Endothelial cell (in vitro differentiated cells): Measurements from ENCODE around the gene PKLR. TPM values are rescaled to one million over a fixed set of nuclear protein-coding genes. Genes with fewer than 3 reads are reported as not detected.

ENCODE experiments used
- DNase-seq: peaks from one replicate; pipeline ENCODE4 v3.0.0; 2021; ENCODE audit warnings: low spot score
- H3K27ac Mint-ChIP-seq: one replicate; pipeline ENCODE4 v1.8.0; 2021; ENCODE audit warnings: mixed read lengths, inconsistent platforms; ENCODE audit not compliant: unreplicated experiment
- H3K27me3 Mint-ChIP-seq: one replicate; pipeline ENCODE4 v1.8.0; 2021; ENCODE audit warnings: mild to moderate bottlenecking, moderate library complexity, mixed read lengths, inconsistent platforms; ENCODE audit not compliant: unreplicated experiment
- H3K36me3 Mint-ChIP-seq: one replicate; pipeline ENCODE4 v1.8.0; 2021; ENCODE audit warnings: mild to moderate bottlenecking, low read depth, mixed read lengths, inconsistent platforms; ENCODE audit not compliant: unreplicated experiment
- H3K4me1 Mint-ChIP-seq: one replicate; pipeline ENCODE4 v1.8.0; 2021; ENCODE audit warnings: mild to moderate bottlenecking, mixed read lengths, inconsistent platforms; ENCODE audit not compliant: unreplicated experiment
- H3K4me3 Mint-ChIP-seq: one replicate; pipeline ENCODE4 v1.8.0; 2021; ENCODE audit warnings: mild to moderate bottlenecking, mixed read lengths, inconsistent platforms; ENCODE audit not compliant: unreplicated experiment
- H3K9me3 Mint-ChIP-seq: one replicate; pipeline ENCODE4 v1.8.0; 2021; ENCODE audit warnings: mixed read lengths, inconsistent platforms; ENCODE audit not compliant: unreplicated experiment
- CTCF ChIP-seq: fragments of 200-600 bp; sonication (generic); IDR thresholded peaks from one replicate; pipeline ENCODE4 v1.5.0; 2021; ENCODE audit warnings: antibody characterized with exemption; ENCODE audit not compliant: unreplicated experiment
- total RNA-seq: library from RNA; stranded (reverse); fragmentation: NEBNext Ultra II Directional; extraction: Animal tissue kit (Norgen Biotek cat#: 25700); gene quantifications from one replicate; pipeline ENCODE4 v1.2.1, GENCODE V29; 2021; ENCODE audit not compliant: unreplicated experiment

The PKLR gene
- total RNA-seq, 1 donor from 2014 or later: not detected

GRCh38 chr1:155260276-155260675 is 41.0 kb downstream of the PKLR start:
- Mint-ChIP-seq H3K4me1 (peaks cover 30% of the 10 kb centered on the region), H3K4me3 (peak overlapping the region; percentile 44), H3K27me3 (peaks cover 11% of the 10 kb centered on the region), H3K36me3 (peaks cover 53% of the 10 kb centered on the region), H3K9me3 (no peaks in the 10 kb centered on the region), H3K27ac (no peak overlapping the region)
- TF ChIP-seq CTCF: no peak
- DNase-seq: no peak

- TF ChIP-seq CTCF: no peak
- Mint-ChIP-seq H3K27me3 (peaks cover 13% of the 10 kb centered on the region), H3K36me3 (peaks cover 28% of the 10 kb centered on the region), H3K4me1 (peaks cover 33% of the 10 kb centered on the region), H3K9me3 (no peaks in the 10 kb centered on the region), H3K27ac (peak overlapping the region; percentile 96), H3K4me3 (peak overlapping the region; percentile 97)
- DNase-seq: no peak
Measured at GRCh38 chr1:155256058-155256852, 45.0 kb downstream of the PKLR start.

GRCh38 chr1:155255243-155256007 is 45.8 kb downstream of the PKLR start, which contains the start of gene ENTREP3:
Gene ENTREP3, minus strand, starts transcription at chr1:155255483. Its CDS starts 606 bp downstream, at chr1:155254877.
- Mint-ChIP-seq H3K4me3 (peak within 1 kb of the TSS; percentile 97), H3K27ac (peak within 1 kb of the TSS; percentile 96), H3K9me3 (no peaks in the 10 kb centered on the region), H3K27me3 (peaks cover 13% of the 10 kb centered on the region), H3K36me3 (peaks cover 26% of the 10 kb centered on the region), H3K4me1 (peaks cover 33% of the 10 kb centered on the region)
- peak; percentile 89 for DNase-seq
- no peak for TF ChIP-seq CTCF

GRCh38 chr1:155254714-155255242 is 46.5 kb downstream of the PKLR start:
- Mint-ChIP-seq H3K27me3 (peaks cover 13% of the 10 kb centered on the region), H3K4me1 (peaks cover 33% of the 10 kb centered on the region), H3K27ac (peak overlapping the region; percentile 48), H3K4me3 (peak overlapping the region; percentile 97), H3K36me3 (peaks cover 23% of the 10 kb centered on the region), H3K9me3 (no peaks in the 10 kb centered on the region)
- peak; percentile 14 for DNase-seq
- no peak for TF ChIP-seq CTCF
